Measurements from ENCODE around the gene TASP1. TPM values are rescaled to one million over a fixed set of nuclear protein-coding genes. Genes with fewer than 3 reads are reported as not detected.

TASP1 gene
- total and polyA plus RNA-seq, 2 experiments from 2014 or later, result 7.6 to 8.4 TPM

GRCh38 chr20:13403453-13403852, 235.3 kb downstream of the TASP1 start:
- TF ChIP-seq EZH2 (IDR thresholded peaks at IDR 0.05; ENCODE audit: insufficient read depth, poor library complexity, severe bottlenecking) (no peak), EZH2phosphoT487 (IDR thresholded peaks at IDR 0.05; ENCODE audit: insufficient read depth, low read depth) (no peak)
- Histone ChIP-seq H3F3A (ENCODE audit: insufficient read depth) (no peaks in the 10 kb centered on the region), H2AFZ (no peak overlapping the region), H3K36me3 (ENCODE audit: low read depth) (no peaks in the 10 kb centered on the region), H4K20me1 (ENCODE audit: insufficient read depth) (no peaks in the 10 kb centered on the region), H3K9me3 (ENCODE audit: low read depth) (no peaks in the 10 kb centered on the region), H3K9me2 (ENCODE audit: insufficient read depth) (no peaks in the 10 kb centered on the region), H3K4me3 (no peak overlapping the region), H3K27me3 (replicated peaks; ENCODE audit: insufficient read depth) (no peaks in the 10 kb centered on the region), H3K9ac (no peak overlapping the region), H3K79me2 (ENCODE audit: insufficient read depth) (no peaks in the 10 kb centered on the region), H3K27ac (no peak overlapping the region), H3K4me2 (ENCODE audit: unreplicated experiment) (no peak overlapping the region), H3K4me1 (ENCODE audit: insufficient read depth) (no peaks in the 10 kb centered on the region)
- in situ Hi-C loops (cut with MboI), result no loop called here
- 47 to 51% methylated on average over 2 of the region's 2 CpGs for WGBS, 2 experiments (ENCODE audit: low coverage in 1 of 2, low lambda C conversion rate in 2 of 2, missing lambda C conversion rate in 2 of 2)
- no peak for DNase-seq

DNA sequence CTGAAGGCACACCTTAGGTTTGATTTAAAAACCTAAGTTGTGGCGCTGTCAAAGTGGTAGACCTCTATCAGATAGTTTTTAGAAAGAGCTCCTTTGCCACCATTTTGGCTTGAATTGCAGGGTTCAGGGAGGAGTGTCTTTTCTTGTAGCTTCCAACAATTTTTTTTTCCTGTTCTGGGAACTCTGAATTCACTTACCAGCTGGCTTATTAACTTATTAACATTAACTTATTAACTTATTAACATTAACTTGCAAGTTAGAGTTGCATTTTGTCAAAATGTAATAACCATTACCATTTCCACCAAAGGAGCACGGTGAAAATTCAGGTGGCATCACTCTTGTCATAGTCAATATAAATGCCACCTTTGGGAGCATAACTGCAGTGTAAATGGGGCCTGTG, 235.7 kb downstream of the TASP1 start:
- H3K27ac ChIP-seq, result no peak overlapping the region
- H3F3A ChIP-seq (ENCODE audit: insufficient read depth), result 0 out of 2 replicates have a peak, but pooled peaks cover 3% of the 10 kb centered on the region
- H3K79me2 ChIP-seq (ENCODE audit: insufficient read depth), result no peaks in the 10 kb centered on the region
- 98 to 100% methylated on average over 2 of the region's 2 CpGs for WGBS, 2 experiments (ENCODE audit: low coverage in 1 of 2, low lambda C conversion rate in 2 of 2, missing lambda C conversion rate in 2 of 2)
- DNase-seq, result no peak
- H3K9me3 ChIP-seq (ENCODE audit: low read depth), result no peaks in the 10 kb centered on the region
- in situ Hi-C loops (cut with MboI), result no loop called here
- H3K4me3 ChIP-seq, result no peak overlapping the region
- H3K36me3 ChIP-seq (ENCODE audit: low read depth), result no peaks in the 10 kb centered on the region
- no peak overlapping the region for H2AFZ ChIP-seq
- H3K4me1 ChIP-seq (ENCODE audit: insufficient read depth), result 0 out of 2 replicates have a peak, but pooled peaks cover 4% of the 10 kb centered on the region
- H3K27me3 ChIP-seq (replicated peaks; ENCODE audit: insufficient read depth), result no peaks in the 10 kb centered on the region
- no peak overlapping the region for H3K4me2 ChIP-seq (ENCODE audit: unreplicated experiment)
- no peak for TF ChIP-seq EZH2 (IDR thresholded peaks at IDR 0.05; ENCODE audit: insufficient read depth, poor library complexity, severe bottlenecking)
- no peak for TF ChIP-seq EZH2phosphoT487 (IDR thresholded peaks at IDR 0.05; ENCODE audit: insufficient read depth, low read depth)
- H4K20me1 ChIP-seq (ENCODE audit: insufficient read depth), result no peaks in the 10 kb centered on the region
- H3K9me2 ChIP-seq (ENCODE audit: insufficient read depth), result no peaks in the 10 kb centered on the region
- no peak overlapping the region for H3K9ac ChIP-seq

GRCh38 chr20:13402171-13402760, 236.5 kb downstream of the TASP1 start:
- Histone ChIP-seq H3K4me3 (no peak overlapping the region), H3K9me3 (ENCODE audit: low read depth) (no peaks in the 10 kb centered on the region), H3K9me2 (ENCODE audit: insufficient read depth) (no peaks in the 10 kb centered on the region), H3K27me3 (replicated peaks; ENCODE audit: insufficient read depth) (no peaks in the 10 kb centered on the region), H2AFZ (no peak overlapping the region), H3K4me2 (ENCODE audit: unreplicated experiment) (peak overlapping the region; percentile 14), H3K79me2 (ENCODE audit: insufficient read depth) (no peaks in the 10 kb centered on the region), H3K9ac (no peak overlapping the region), H3K27ac (no peak overlapping the region), H3K4me1 (ENCODE audit: insufficient read depth) (peaks cover 11% of the 10 kb centered on the region), H3K36me3 (ENCODE audit: low read depth) (no peaks in the 10 kb centered on the region), H3F3A (ENCODE audit: insufficient read depth) (peaks cover 10% of the 10 kb centered on the region), H4K20me1 (ENCODE audit: insufficient read depth) (no peaks in the 10 kb centered on the region)
- in situ Hi-C loops (cut with MboI), result no loop called here
- TF ChIP-seq EZH2phosphoT487 (IDR thresholded peaks at IDR 0.05; ENCODE audit: insufficient read depth, low read depth) (no peak), EZH2 (IDR thresholded peaks at IDR 0.05; ENCODE audit: insufficient read depth, poor library complexity, severe bottlenecking) (no peak)
- DNase-seq, result peak; percentile 4
- WGBS, 2 experiments (ENCODE audit: low coverage in 1 of 2, low lambda C conversion rate in 2 of 2, missing lambda C conversion rate in 2 of 2), result 23 to 28% methylated on average over 5 of the region's 5 CpGs

GRCh38 chr20:13401596-13401995, 237.1 kb downstream of the TASP1 start:
- DNase-seq, result peak; percentile 7

More at GRCh38 chr20:13401596-13401995, 237.1 kb downstream of the TASP1 start:
- in situ Hi-C loops (cut with MboI), result no loop called here
- WGBS, 2 experiments (ENCODE audit: low coverage in 1 of 2, low lambda C conversion rate in 2 of 2, missing lambda C conversion rate in 2 of 2), result 44 to 59% methylated on average over 1 of the region's 1 CpG
- Histone ChIP-seq H2AFZ (no peak overlapping the region), H3F3A (ENCODE audit: insufficient read depth) (peaks cover 16% of the 10 kb centered on the region), H3K27ac (no peak overlapping the region), H4K20me1 (ENCODE audit: insufficient read depth) (no peaks in the 10 kb centered on the region), H3K9me3 (ENCODE audit: low read depth) (no peaks in the 10 kb centered on the region), H3K9me2 (ENCODE audit: insufficient read depth) (no peaks in the 10 kb centered on the region), H3K36me3 (ENCODE audit: low read depth) (no peaks in the 10 kb centered on the region), H3K9ac (no peak overlapping the region), H3K79me2 (ENCODE audit: insufficient read depth) (no peaks in the 10 kb centered on the region), H3K4me1 (ENCODE audit: insufficient read depth) (peaks cover 18% of the 10 kb centered on the region), H3K4me3 (no peak overlapping the region), H3K27me3 (replicated peaks; ENCODE audit: insufficient read depth) (no peaks in the 10 kb centered on the region), H3K4me2 (ENCODE audit: unreplicated experiment) (no peak overlapping the region)
- TF ChIP-seq EZH2 (IDR thresholded peaks at IDR 0.05; ENCODE audit: insufficient read depth, poor library complexity, severe bottlenecking) (no peak), EZH2phosphoT487 (IDR thresholded peaks at IDR 0.05; ENCODE audit: insufficient read depth, low read depth) (no peak)
